SK-N-SH (cell line): Measurements from ENCODE around the gene C6orf15. TPM values are rescaled to one million over a fixed set of nuclear protein-coding genes. Genes with fewer than 3 reads are reported as not detected.
A peak's percentile ranks its signal among the peaks of the same experiment; 100 is the strongest.

Experiments used
- CTCF ChIA-PET: fragments of 300-600, 350-600 bp; formaldehyde crosslinking; extraction: SDS; loops from one replicate; lab custom pipeline; 2021; lab: Yijun Ruan, JAX
- POLR2A ChIA-PET: fragments of 350-600 bp; sonication (Branson Sonifier 250); formaldehyde crosslinking; extraction: SDS; loops from one replicate; lab custom pipeline; 2020; ENCODE audit warnings: antibody characterized with exemption, inconsistent platforms; lab: Yijun Ruan, JAX
- DNase-seq: peaks from one replicate; pipeline ENCODE4 v3.0.0; 2012
- H2AFZ ChIP-seq: fragments of 200-600 bp; sonication (generic); 2 replicates; pipeline ENCODE4 v1.8.1; 2016; ENCODE audit warnings: antibody characterized with exemption, mild to moderate bottlenecking, low read depth
- H3F3A ChIP-seq: fragments of 200-600 bp; sonication (generic); replicated peaks from 2 replicates; pipeline ENCODE3; 2016; ENCODE audit warnings: antibody characterized with exemption, mild to moderate bottlenecking; ENCODE audit not compliant: insufficient read depth
- H3K27ac ChIP-seq, 2 experiments: fragments of 200-500 bp in 1 of 2; fragments of 200-600 bp in 1 of 2; sonication (Bioruptor generic) in 1 of 2; sonication (generic), shearing (Covaris generic) in 1 of 2; 2 replicates each; pipeline versions ENCODE4 v1.5.1 to v1.6.1; 2014 to 2016; ENCODE audit warnings: low read depth in 2 of 2, inconsistent platforms in 1 of 2, low read length in 1 of 2, mild to moderate bottlenecking in 1 of 2, mixed read lengths in 1 of 2
- H3K27me3 ChIP-seq: fragments of 200-600 bp; sonication (generic), shearing (Covaris generic); 2 replicates; pipeline ENCODE4 v1.6.1; 2016; ENCODE audit warnings: mixed run types; ENCODE audit not compliant: insufficient read depth
- H3K36me3 ChIP-seq, 2 experiments: fragments of 200-500 bp in 1 of 2; fragments of 200-600 bp in 1 of 2; sonication (Bioruptor generic) in 1 of 2; sonication (generic) in 1 of 2; replicated peaks in 1 of 2; 2 replicates each; pipeline versions ENCODE3 to v1.5.1; 2014 to 2016; ENCODE audit warnings: low read length in 1 of 2, mild to moderate bottlenecking in 1 of 2; ENCODE audit not compliant: insufficient read depth in 2 of 2, control insufficient read depth in 1 of 2
- H3K4me1 ChIP-seq, 2 experiments: fragments of 200-500 bp in 1 of 2; fragments of 200-600 bp in 1 of 2; sonication (Bioruptor generic) in 1 of 2; sonication (generic), shearing (Covaris generic) in 1 of 2; 2 replicates each; pipeline versions ENCODE4 v1.5.1 to v1.6.1; 2014 to 2016; ENCODE audit warnings: low read depth in 1 of 2, low read length in 1 of 2, mixed run types in 1 of 2; ENCODE audit not compliant: insufficient read depth in 2 of 2, control insufficient read depth in 1 of 2
- H3K4me2 ChIP-seq: fragments of 200-600 bp; sonication (generic), shearing (Covaris generic); 2 replicates; pipeline ENCODE4 v1.6.1; 2017; ENCODE audit warnings: mixed run types
- H3K4me3 ChIP-seq, 2 experiments: fragments of 200-500 bp in 1 of 2; fragments of 200-600 bp in 1 of 2; sonication (Bioruptor generic) in 1 of 2; sonication (generic), shearing (Covaris generic) in 1 of 2; 2 replicates each; pipeline versions ENCODE4 v1.5.1 to v1.8.1; 2014 to 2016; ENCODE audit warnings: low read depth in 2 of 2, inconsistent platforms in 1 of 2, low read length in 1 of 2, mild to moderate bottlenecking in 1 of 2, mixed read lengths in 1 of 2, moderate library complexity in 1 of 2
- H3K79me2 ChIP-seq: fragments of 200-600 bp; sonication (generic); 2 replicates; pipeline ENCODE4 v1.8.1; 2017; ENCODE audit warnings: mild to moderate bottlenecking; ENCODE audit not compliant: insufficient read depth
- H3K9ac ChIP-seq: fragments of 200-600 bp; sonication (generic); 2 replicates; pipeline ENCODE4 v1.6.1; 2017; ENCODE audit warnings: mixed run types
- H3K9me2 ChIP-seq: fragments of 200-600 bp; sonication (generic); 2 replicates; pipeline ENCODE4 v1.6.1; 2017; ENCODE audit warnings: mixed run types
- H3K9me3 ChIP-seq: fragments of 200-600 bp; sonication (generic); 2 replicates; pipeline ENCODE4 v1.6.1; 2017; ENCODE audit warnings: mixed run types, mild to moderate bottlenecking, moderate library complexity
- H4K20me1 ChIP-seq: fragments of 200-600 bp; sonication (generic); 2 replicates; pipeline ENCODE4 v1.6.1; 2017; ENCODE audit warnings: mild to moderate bottlenecking, mixed run types; ENCODE audit not compliant: insufficient read depth
- CHD2 ChIP-seq: fragments of 150-350 bp; IDR thresholded peaks from 2 replicates; pipeline ENCODE4 v1.6.1; 2018; ENCODE audit warnings: low read length; ENCODE audit not compliant: partially characterized antibody
- EZH2phosphoT487 ChIP-seq: fragments of 200-600 bp; sonication (generic); IDR thresholded peaks from 2 replicates; pipeline ENCODE4 v1.6.1; 2017; ENCODE audit warnings: low read depth, mixed run types, mild to moderate bottlenecking, antibody characterized with exemption, moderate library complexity, borderline replicate concordance
- FOSL2 ChIP-seq: IDR thresholded peaks from 2 replicates; pipeline ENCODE4 v1.4.0; 2012; ENCODE audit warnings: low read depth, mild to moderate bottlenecking, moderate library complexity, borderline replicate concordance
- FOXJ3 ChIP-seq: sonication (generic); formaldehyde crosslinking; IDR thresholded peaks from 2 replicates; pipeline ENCODE4 v1.5.1; 2020; ENCODE audit warnings: mild to moderate bottlenecking, missing genetic modification reagents
- FOXM1 ChIP-seq: IDR thresholded peaks from 2 replicates; pipeline ENCODE4 v1.4.0; 2012; ENCODE audit warnings: low read depth, mild to moderate bottlenecking
- GATA2 ChIP-seq: sonication (generic); formaldehyde crosslinking; IDR thresholded peaks from 2 replicates; pipeline ENCODE4 v1.5.0; 2020; ENCODE audit warnings: mild to moderate bottlenecking, missing genetic modification reagents
- IRF3 ChIP-seq: fragments of 150-350 bp; IDR thresholded peaks from 2 replicates; pipeline ENCODE4 v1.6.1; 2016; ENCODE audit warnings: mild to moderate bottlenecking, low read depth, low read length
- JUND ChIP-seq: IDR thresholded peaks from 2 replicates; pipeline ENCODE4 v1.4.0; 2012
- MAX ChIP-seq: IDR thresholded peaks from 2 replicates; pipeline ENCODE4 v1.4.0; 2012; ENCODE audit warnings: low read depth
- MXI1 ChIP-seq: IDR thresholded peaks from 2 replicates; pipeline ENCODE4 v1.6.1; 2012; ENCODE audit warnings: mild to moderate bottlenecking, low read depth, low read length, improper control_type of control experiment
- NRF1 ChIP-seq: IDR thresholded peaks from 2 replicates; pipeline ENCODE4 v1.6.1; 2012; ENCODE audit warnings: low read depth, mild to moderate bottlenecking, low read length
- PBX3 ChIP-seq: IDR thresholded peaks from 2 replicates; pipeline ENCODE4; 2012
- POLR2AphosphoS5 ChIP-seq: IDR thresholded peaks from 2 replicates; pipeline ENCODE4 v1.6.1; 2012; ENCODE audit warnings: low read depth, low read length
- RCOR1 ChIP-seq: fragments of 150-350 bp; IDR thresholded peaks from 2 replicates; pipeline ENCODE4 v1.6.1; 2017; ENCODE audit warnings: antibody characterized with exemption, low read length
- RFX5 ChIP-seq: IDR thresholded peaks from 2 replicates; pipeline ENCODE4 v1.6.1; 2012; ENCODE audit warnings: mild to moderate bottlenecking, improper control_type of control experiment, low read length
- RXRA ChIP-seq: IDR thresholded peaks from 2 replicates; pipeline ENCODE4 v1.4.0; 2012; ENCODE audit warnings: low read depth, mild to moderate bottlenecking, borderline replicate concordance
- SIN3A ChIP-seq: IDR thresholded peaks from 2 replicates; pipeline ENCODE4 v1.6.1; 2012; ENCODE audit warnings: low read depth, mild to moderate bottlenecking, low read length, moderate library complexity, borderline replicate concordance
- SMC3 ChIP-seq: IDR thresholded peaks from 2 replicates; pipeline ENCODE4 v1.6.1; 2012; ENCODE audit warnings: low read depth, low read length, improper control_type of control experiment
- TCF12 ChIP-seq: IDR thresholded peaks from 2 replicates; pipeline ENCODE4 v1.4.0; 2012
- TEAD4 ChIP-seq: IDR thresholded peaks from 2 replicates; pipeline ENCODE4 v1.4.0; 2012; ENCODE audit warnings: mild to moderate bottlenecking, borderline replicate concordance; ENCODE audit not compliant: insufficient read depth
- YY1 ChIP-seq: IDR thresholded peaks from 2 replicates; pipeline ENCODE4 v1.4.0; 2012; ENCODE audit warnings: low read depth, mild to moderate bottlenecking
- WGBS: methylation state at CpG from one replicate; pipeline ENCODE4 v1.1.6; 2017; ENCODE audit warnings: low lambda C conversion rate; 5-methylcytosine and 5-hydroxymethylcytosine counted together
- polyA plus RNA-seq, 3 experiments: library from polyadenylated mRNA; depleted of rRNA; stranded (reverse); fragments of >200 nt; gene quantifications; 2 replicates each; pipeline ENCODE4 v1.2.3, GENCODE V29; 2012
- TF ChIP-seq, protein P1 (sequence below): IDR thresholded peaks from 2 replicates; pipeline ENCODE4 v1.4.0; 2012; ENCODE audit warnings: low read depth, borderline replicate concordance
- TF ChIP-seq, protein P2 (sequence below): IDR thresholded peaks from 2 replicates; pipeline ENCODE4 v1.4.0; 2012; ENCODE audit warnings: low read depth, borderline replicate concordance
- TF ChIP-seq, protein P3 (sequence below): fragments of 200-600 bp; sonication (generic); IDR thresholded peaks from 2 replicates; pipeline ENCODE4 v1.6.1; 2017; ENCODE audit warnings: antibody characterized with exemption, mild to moderate bottlenecking, moderate library complexity

C6orf15 gene
- polyA plus RNA-seq, 1 of the 3 experiments (the other 2 are of a cell fraction), result not detected

GRCh38 chr6:31086788-31087440, 25.5 kb downstream of the C6orf15 start:
- H3K4me1 ChIP-seq, result peaks cover 3 to 11% of the 10 kb centered on the region in 2 experiments; a peak in 2 of 4 replicates
- ChIA-PET POLR2A (interaction anchor here (0.7 kb wide), 1 partner anchor 171 kb away, joined by 4 read pairs; no protein-coding TSS in a partner anchor), CTCF (interaction anchor here (0.5 to 5.0 kb wide), 63 partner anchors 8 to 605 kb away, joined by 3 to 43 read pairs (median 4); partner anchors contain the start of genes C6orf15, DDR1, TCF19 and VARS2)
- 4% methylated on average over 7 of the region's 7 CpGs for WGBS
- peak overlapping the region; percentile 65; the same call in 1 of the 2 replicates for H3K9ac ChIP-seq
- H3K9me2 ChIP-seq, result no peaks in the 10 kb centered on the region
- no peaks in the 10 kb centered on the region for H3K9me3 ChIP-seq
- no peaks in the 10 kb centered on the region for H3K79me2 ChIP-seq
- H3K4me2 ChIP-seq, result peak overlapping the region; percentile 68
- no peak for DNase-seq
- no peaks in the 10 kb centered on the region for H4K20me1 ChIP-seq
- H3K27me3 ChIP-seq, result no peaks in the 10 kb centered on the region
- no peaks in the 10 kb centered on the region for H3K36me3 ChIP-seq
- peak overlapping the region; percentile 50 to 94; a peak in 3 of 4 replicates for H3K27ac ChIP-seq
- H3F3A ChIP-seq, result peaks cover 20% of the 10 kb centered on the region
- H3K4me3 ChIP-seq, result peak overlapping the region in 1 of 2 experiments; percentile 47; a peak in 3 of 4 replicates
- H2AFZ ChIP-seq, result peak overlapping the region; percentile 5; the same call in 1 of the 2 replicates
- TF ChIP-seq TCF12 (peak; percentile 97), SMC3 (no peak), FOSL2 (peak; percentile 91), IRF3 (no peak), NRF1 (no peak), FOXM1 (no peak), MXI1 (no peak), YY1 (no peak), FOXJ3 (no peak), RCOR1 (no peak), CHD2 (no peak), EZH2phosphoT487 (no peak), PBX3 (peak; percentile 96), JUND (peak; percentile 93), POLR2AphosphoS5 (peak; percentile 82; the same call in 1 of the 2 replicates), RFX5 (no peak), SIN3A (peak; percentile 81; the same call in 1 of the 2 replicates), GATA2 (no peak), TEAD4 (peak; percentile 76; the same call in 1 of the 2 replicates), RXRA (peak; percentile 78; the same call in 1 of the 2 replicates), MAX (peak; percentile 76)
- TF ChIP-seq, protein P1, sequence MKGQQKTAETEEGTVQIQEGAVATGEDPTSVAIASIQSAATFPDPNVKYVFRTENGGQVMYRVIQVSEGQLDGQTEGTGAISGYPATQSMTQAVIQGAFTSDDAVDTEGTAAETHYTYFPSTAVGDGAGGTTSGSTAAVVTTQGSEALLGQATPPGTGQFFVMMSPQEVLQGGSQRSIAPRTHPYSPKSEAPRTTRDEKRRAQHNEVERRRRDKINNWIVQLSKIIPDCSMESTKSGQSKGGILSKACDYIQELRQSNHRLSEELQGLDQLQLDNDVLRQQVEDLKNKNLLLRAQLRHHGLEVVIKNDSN, result no peak
- TF ChIP-seq, protein P2, sequence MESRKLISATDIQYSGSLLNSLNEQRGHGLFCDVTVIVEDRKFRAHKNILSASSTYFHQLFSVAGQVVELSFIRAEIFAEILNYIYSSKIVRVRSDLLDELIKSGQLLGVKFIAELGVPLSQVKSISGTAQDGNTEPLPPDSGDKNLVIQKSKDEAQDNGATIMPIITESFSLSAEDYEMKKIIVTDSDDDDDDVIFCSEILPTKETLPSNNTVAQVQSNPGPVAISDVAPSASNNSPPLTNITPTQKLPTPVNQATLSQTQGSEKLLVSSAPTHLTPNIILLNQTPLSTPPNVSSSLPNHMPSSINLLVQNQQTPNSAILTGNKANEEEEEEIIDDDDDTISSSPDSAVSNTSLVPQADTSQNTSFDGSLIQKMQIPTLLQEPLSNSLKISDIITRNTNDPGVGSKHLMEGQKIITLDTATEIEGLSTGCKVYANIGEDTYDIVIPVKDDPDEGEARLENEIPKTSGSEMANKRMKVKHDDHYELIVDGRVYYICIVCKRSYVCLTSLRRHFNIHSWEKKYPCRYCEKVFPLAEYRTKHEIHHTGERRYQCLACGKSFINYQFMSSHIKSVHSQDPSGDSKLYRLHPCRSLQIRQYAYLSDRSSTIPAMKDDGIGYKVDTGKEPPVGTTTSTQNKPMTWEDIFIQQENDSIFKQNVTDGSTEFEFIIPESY, result no peak
- TF ChIP-seq, protein P3, sequence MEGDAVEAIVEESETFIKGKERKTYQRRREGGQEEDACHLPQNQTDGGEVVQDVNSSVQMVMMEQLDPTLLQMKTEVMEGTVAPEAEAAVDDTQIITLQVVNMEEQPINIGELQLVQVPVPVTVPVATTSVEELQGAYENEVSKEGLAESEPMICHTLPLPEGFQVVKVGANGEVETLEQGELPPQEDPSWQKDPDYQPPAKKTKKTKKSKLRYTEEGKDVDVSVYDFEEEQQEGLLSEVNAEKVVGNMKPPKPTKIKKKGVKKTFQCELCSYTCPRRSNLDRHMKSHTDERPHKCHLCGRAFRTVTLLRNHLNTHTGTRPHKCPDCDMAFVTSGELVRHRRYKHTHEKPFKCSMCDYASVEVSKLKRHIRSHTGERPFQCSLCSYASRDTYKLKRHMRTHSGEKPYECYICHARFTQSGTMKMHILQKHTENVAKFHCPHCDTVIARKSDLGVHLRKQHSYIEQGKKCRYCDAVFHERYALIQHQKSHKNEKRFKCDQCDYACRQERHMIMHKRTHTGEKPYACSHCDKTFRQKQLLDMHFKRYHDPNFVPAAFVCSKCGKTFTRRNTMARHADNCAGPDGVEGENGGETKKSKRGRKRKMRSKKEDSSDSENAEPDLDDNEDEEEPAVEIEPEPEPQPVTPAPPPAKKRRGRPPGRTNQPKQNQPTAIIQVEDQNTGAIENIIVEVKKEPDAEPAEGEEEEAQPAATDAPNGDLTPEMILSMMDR, result no peak
